ENCODE results near the gene EVI5.
A peak's percentile ranks its signal among the peaks of the same experiment; 100 is the strongest.

The EVI5 gene

GRCh38 chr1:92784639-92785500, at the start of gene EVI5:
TSS of gene EVI5 (minus strand) at chr1:92785108. CDS start at chr1:92736546, 48,562 bp downstream.
- DNase-seq (ENCODE audit: low spot score) = peak; percentile 92

GRCh38 chr1:92834617-92835016, 49.7 kb upstream of the EVI5 start:
- no peak for DNase-seq (ENCODE audit: low spot score)

- no peak for DNase-seq (ENCODE audit: low spot score)
These were observed 48.9 kb upstream of the EVI5 start for GRCh38 chr1:92833840-92834239.

GRCh38 chr1:92832537-92833114, 47.7 kb upstream of the EVI5 start:
- DNase-seq (ENCODE audit: low spot score) = peak; percentile 30

- peak; percentile 98 for DNase-seq (ENCODE audit: low spot score)
These were observed 47.0 kb upstream of the EVI5 start, which contains the start of gene RPL5 for GRCh38 chr1:92831762-92832536. TSS of gene RPL5 (plus strand) at chr1:92832040. CDS start at chr1:92832115, 75 bp downstream.

- DNase-seq (ENCODE audit: low spot score) = no peak
These were observed 46.5 kb upstream of the EVI5 start for GRCh38 chr1:92831368-92831761.

- DNase-seq (ENCODE audit: low spot score) = no peak
These were observed 41.9 kb upstream of the EVI5 start for GRCh38 chr1:92826792-92827191.

- no peak for DNase-seq (ENCODE audit: low spot score)
These were observed 38.0 kb upstream of the EVI5 start for GRCh38 chr1:92822879-92823278.

GRCh38 chr1:92820551-92820950, 35.6 kb upstream of the EVI5 start:
- no peak for DNase-seq (ENCODE audit: low spot score)

GRCh38 chr1:92820024-92820423, 35.1 kb upstream of the EVI5 start:
- no peak for DNase-seq (ENCODE audit: low spot score)

GRCh38 chr1:92817986-92818764, 33.3 kb upstream of the EVI5 start:
- DNase-seq (ENCODE audit: low spot score) = peak; percentile 37

GRCh38 chr1:92817137-92817697, 32.3 kb upstream of the EVI5 start:
- no peak for DNase-seq (ENCODE audit: low spot score)

GRCh38 chr1:92816732-92817131, 31.8 kb upstream of the EVI5 start:
- DNase-seq (ENCODE audit: low spot score) = no peak

- no peak for DNase-seq (ENCODE audit: low spot score)
These were observed 23.5 kb upstream of the EVI5 start for GRCh38 chr1:92808381-92808780.

- DNase-seq (ENCODE audit: low spot score) = no peak
These were observed 20.3 kb upstream of the EVI5 start for GRCh38 chr1:92805216-92805615.

- DNase-seq (ENCODE audit: low spot score) = peak; percentile 89
These were observed 19.9 kb upstream of the EVI5 start for GRCh38 chr1:92804721-92805201.

GRCh38 chr1:92803140-92803887, 18.4 kb upstream of the EVI5 start:
- DNase-seq (ENCODE audit: low spot score) = no peak

GRCh38 chr1:92797961-92798360, 13.1 kb upstream of the EVI5 start:
- no peak for DNase-seq (ENCODE audit: low spot score)

- no peak for DNase-seq (ENCODE audit: low spot score)
These were observed 12.4 kb upstream of the EVI5 start for GRCh38 chr1:92797297-92797696.

GRCh38 chr1:92795166-92795565, 10.3 kb upstream of the EVI5 start:
- DNase-seq (ENCODE audit: low spot score) = no peak

- DNase-seq (ENCODE audit: low spot score) = no peak
These were observed 7.5 kb upstream of the EVI5 start for GRCh38 chr1:92792340-92792782.
